Effector CD4-positive, alpha-beta T cell (primary cell): ENCODE data around the gene NUDT2.

ENCODE experiments used
- DNase-seq: peaks from one replicate; pipeline ENCODE4 v3.0.0-alpha.2; 2020

The NUDT2 gene

DNA sequence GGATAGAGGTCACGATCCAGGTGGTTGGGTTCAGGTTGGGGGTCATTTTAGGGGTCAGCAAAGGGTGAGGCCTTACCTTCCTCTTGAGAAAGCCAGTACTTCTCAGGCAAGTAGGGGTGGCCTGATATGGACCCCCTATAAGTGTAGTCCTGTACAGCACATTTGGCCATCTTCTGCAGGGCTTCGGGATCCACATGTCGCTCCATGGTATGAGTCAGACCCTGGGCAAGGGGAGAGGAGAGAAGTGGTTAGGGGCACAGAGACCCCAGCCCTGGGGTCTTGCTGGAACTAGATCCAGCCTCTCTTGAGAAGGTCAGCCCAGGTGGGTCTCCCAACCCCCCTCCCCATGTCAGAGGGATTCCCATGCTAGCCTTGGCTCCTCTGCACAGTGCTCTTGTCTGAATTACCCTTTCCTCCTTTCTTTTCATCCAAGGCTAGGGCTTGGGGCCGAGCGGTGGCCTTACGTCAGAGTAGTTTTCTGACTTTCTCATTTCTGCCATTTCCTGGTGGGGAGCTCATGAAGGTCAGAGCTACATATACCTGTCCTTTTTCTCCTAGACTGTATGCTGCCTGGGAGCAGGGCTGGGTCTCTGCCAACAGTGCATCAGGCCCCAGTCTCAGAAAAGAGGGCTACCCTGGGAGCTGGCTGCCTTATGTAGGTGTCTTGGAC, 56.3 kb downstream of the NUDT2 start:
- DNase-seq, result no peak

- DNase-seq, result no peak
These were observed 57.3 kb downstream of the NUDT2 start for GRCh38 chr9:34386656-34387055.

DNA sequence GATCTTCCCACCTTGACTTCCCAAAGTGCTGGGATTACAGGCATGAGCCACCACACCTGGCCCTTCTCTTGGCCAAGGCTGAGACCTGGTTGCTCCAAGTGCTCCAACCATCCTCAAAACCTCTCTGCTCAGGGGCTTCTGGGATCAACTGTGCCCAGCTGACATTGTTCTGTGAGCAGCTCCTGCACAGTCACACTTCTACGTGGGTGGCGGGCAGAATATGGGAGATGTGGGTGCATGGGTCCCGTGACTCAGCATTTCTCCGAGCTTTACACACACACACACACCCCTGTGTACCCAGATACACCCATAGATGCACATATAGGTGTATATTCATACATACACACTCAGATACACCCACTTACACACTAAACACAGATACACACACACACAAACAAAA, 57.9 kb downstream of the NUDT2 start:
- no peak for DNase-seq

- no peak for DNase-seq
These were observed 63.1 kb downstream of the NUDT2 start for GRCh38 chr9:34392511-34392910.
